Panc1 (cell line): ENCODE results near the gene LARP7.
"Not testable (repeated sequence)": the region's sequence is repeated elsewhere in the genome, so short reads cannot be mapped to it uniquely, and the experiment has no call there.

ENCODE experiments used
- POLR2AphosphoS5 ChIP-seq: IDR thresholded peaks from 2 replicates; pipeline ENCODE4 v1.6.1; 2012; ENCODE audit warnings: mild to moderate bottlenecking, low read depth, low read length, moderate library complexity
- TF ChIP-seq, protein P1 (sequence below): fragments of 450-650 bp; IDR thresholded peaks from 2 replicates; pipeline ENCODE4 v1.5.1; 2017; ENCODE audit warnings: mild to moderate bottlenecking

DNA sequence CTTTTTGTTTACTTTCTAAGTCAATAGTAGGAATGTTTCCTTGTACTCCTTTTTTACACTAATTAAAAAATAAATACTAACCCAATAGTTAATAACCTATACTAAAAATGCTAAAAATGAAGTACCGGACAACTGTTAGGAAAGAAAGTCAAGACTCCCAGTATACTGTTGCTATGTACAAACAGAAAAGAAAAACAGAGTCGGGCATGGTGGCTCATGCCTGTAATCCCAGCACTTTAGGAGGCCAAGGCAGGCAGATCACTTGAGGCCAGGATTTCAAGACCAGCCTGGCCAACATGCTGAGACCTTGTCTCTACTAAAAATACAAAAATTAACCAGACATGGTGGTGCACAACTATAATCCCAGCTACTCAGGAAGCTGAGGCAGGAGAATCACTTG, 24.1 kb upstream of the LARP7 start:
- TF ChIP-seq, protein P1, sequence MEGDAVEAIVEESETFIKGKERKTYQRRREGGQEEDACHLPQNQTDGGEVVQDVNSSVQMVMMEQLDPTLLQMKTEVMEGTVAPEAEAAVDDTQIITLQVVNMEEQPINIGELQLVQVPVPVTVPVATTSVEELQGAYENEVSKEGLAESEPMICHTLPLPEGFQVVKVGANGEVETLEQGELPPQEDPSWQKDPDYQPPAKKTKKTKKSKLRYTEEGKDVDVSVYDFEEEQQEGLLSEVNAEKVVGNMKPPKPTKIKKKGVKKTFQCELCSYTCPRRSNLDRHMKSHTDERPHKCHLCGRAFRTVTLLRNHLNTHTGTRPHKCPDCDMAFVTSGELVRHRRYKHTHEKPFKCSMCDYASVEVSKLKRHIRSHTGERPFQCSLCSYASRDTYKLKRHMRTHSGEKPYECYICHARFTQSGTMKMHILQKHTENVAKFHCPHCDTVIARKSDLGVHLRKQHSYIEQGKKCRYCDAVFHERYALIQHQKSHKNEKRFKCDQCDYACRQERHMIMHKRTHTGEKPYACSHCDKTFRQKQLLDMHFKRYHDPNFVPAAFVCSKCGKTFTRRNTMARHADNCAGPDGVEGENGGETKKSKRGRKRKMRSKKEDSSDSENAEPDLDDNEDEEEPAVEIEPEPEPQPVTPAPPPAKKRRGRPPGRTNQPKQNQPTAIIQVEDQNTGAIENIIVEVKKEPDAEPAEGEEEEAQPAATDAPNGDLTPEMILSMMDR: not testable (repeated sequence)
- TF ChIP-seq POLR2AphosphoS5: not testable (repeated sequence)
